ENCODE data around the gene EDN3. TPM values are rescaled to one million over a fixed set of nuclear protein-coding genes. Genes with fewer than 3 reads are reported as not detected.

Gene EDN3
- total RNA-seq, 1 experiment from 2014 or later, result not detected

DNA sequence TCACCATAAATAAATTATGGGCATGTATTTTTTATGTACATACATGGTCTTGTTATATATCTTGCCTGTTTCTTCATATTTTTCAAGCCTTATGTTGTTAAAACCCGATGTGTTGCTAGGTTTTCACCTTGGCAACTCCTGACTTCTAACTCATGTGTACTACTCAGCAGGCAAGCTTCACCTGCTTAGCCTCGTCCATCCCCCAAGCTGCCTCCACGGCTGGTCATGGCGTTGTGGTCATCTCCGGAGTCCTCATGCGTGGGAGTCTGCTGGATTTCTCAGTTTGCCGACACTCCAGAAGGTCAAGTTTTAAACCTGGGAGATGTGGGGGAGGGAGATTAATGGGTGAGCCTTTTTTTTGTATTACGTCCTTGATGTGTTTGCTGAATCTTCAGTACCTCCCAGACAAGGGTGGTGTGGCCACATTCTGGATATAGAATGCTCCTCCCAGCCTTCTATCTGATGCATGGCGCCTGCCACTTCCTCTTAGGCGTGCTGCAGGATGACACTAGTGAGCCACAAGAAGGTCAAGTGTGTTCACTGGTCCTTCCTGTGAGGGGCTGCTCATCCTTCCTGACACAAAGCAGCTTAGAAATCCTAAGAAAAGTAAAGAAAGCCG is 26.6 kb upstream of the EDN3 start:
- H4K20me1 ChIP-seq (ENCODE audit: insufficient read depth), result no peaks in the 10 kb centered on the region
- no peak for DNase-seq (ENCODE audit: low read depth, low spot score)
- ChIA-PET POLR2A (no interaction called here), CTCF (no interaction called here), RAD21 (ENCODE audit: low non-redundant PET in 1 of 2, low total read pairs in 2 of 2, uncharacterized antibody in 2 of 2, unreplicated experiment in 2 of 2) (no interaction called here)
- no peak for TF ChIP-seq ELF1 (IDR thresholded peaks at IDR 0.05; ENCODE audit: borderline replicate concordance, low read depth)
- TF ChIP-seq CEBPB (IDR thresholded peaks at IDR 0.05; ENCODE audit: low read depth), result no peak
- no peak for TF ChIP-seq YY1 (IDR thresholded peaks at IDR 0.05; ENCODE audit: extremely low read depth, insufficient replicate concordance, low read depth, low read length)
- TF ChIP-seq EZH2 (IDR thresholded peaks at IDR 0.05), result peak; percentile 59; the same call in 1 of the 2 replicates
- no peaks in the 10 kb centered on the region for H3K36me3 ChIP-seq (ENCODE audit: control insufficient read depth in 1 of 2, insufficient read depth in 2 of 2, low read length in 2 of 2)
- no peak overlapping the region for H3K4me3 ChIP-seq (replicated peaks in 1 of 2; ENCODE audit: low read depth in 1 of 2, low read length in 2 of 2)
- H2AFZ ChIP-seq (ENCODE audit: low read depth, low read length, poor library complexity, severe bottlenecking), result no peak overlapping the region
- no peaks in the 10 kb centered on the region for H3K9me2 ChIP-seq (ENCODE audit: insufficient read depth)
- H3K9ac ChIP-seq (ENCODE audit: low read length), result no peak overlapping the region
- no peaks in the 10 kb centered on the region for H3K4me1 ChIP-seq (ENCODE audit: control insufficient read depth in 1 of 2, insufficient read depth in 2 of 2, low read length in 2 of 2)
- H3K27me3 ChIP-seq (ENCODE audit: insufficient read depth, low read length), result peaks cover 77% of the 10 kb centered on the region
- no peaks in the 10 kb centered on the region for H3K79me2 ChIP-seq (ENCODE audit: insufficient read depth, low read length)
- H3K9me3 ChIP-seq (ENCODE audit: control insufficient read depth in 1 of 2, insufficient read depth in 1 of 2, low read depth in 1 of 2, low read length in 2 of 2), result no peaks in the 10 kb centered on the region
- intact Hi-C loops (cut with micrococcal nuclease), result no loop called here
- ATAC-seq, result no peak
- H3K27ac ChIP-seq (ENCODE audit: low read depth, low read length), result no peak overlapping the region
- H3K4me2 ChIP-seq (ENCODE audit: low read length), result no peak overlapping the region
- BruUV-seq (replicated peaks), result no TSS peak

DNA sequence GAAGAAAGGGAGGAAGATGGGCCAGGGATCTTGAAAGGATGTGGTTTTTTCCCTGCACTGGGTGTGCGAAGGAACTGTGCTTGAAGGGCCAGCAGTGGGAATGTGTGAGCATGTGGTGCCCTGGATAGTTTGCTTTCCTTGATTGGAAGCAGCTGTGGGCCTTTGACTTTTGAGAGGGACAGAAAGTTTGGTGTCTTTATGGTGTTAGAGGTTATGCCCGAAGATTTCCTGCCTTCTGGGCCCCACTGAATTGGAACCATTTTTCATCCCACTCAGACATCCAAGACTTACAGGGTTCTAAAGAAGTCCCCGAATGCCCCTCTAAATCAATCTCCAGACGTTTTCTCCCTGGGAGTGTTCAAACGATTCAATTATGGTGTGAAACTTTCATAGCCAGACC is 23.5 kb upstream of the EDN3 start:
- Histone ChIP-seq H3K9ac (ENCODE audit: low read length) (no peak overlapping the region), H3K36me3 (ENCODE audit: control insufficient read depth in 1 of 2, insufficient read depth in 2 of 2, low read length in 2 of 2) (no peaks in the 10 kb centered on the region), H3K27ac (ENCODE audit: low read depth, low read length) (no peak overlapping the region), H3K4me2 (ENCODE audit: low read length) (no peak overlapping the region), H3K27me3 (ENCODE audit: insufficient read depth, low read length) (peaks cover 78% of the 10 kb centered on the region), H4K20me1 (ENCODE audit: insufficient read depth) (no peaks in the 10 kb centered on the region), H3K9me2 (ENCODE audit: insufficient read depth) (no peaks in the 10 kb centered on the region), H3K4me3 (replicated peaks in 1 of 2; ENCODE audit: low read depth in 1 of 2, low read length in 2 of 2) (no peak overlapping the region), H3K4me1 (ENCODE audit: control insufficient read depth in 1 of 2, insufficient read depth in 2 of 2, low read length in 2 of 2) (no peaks in the 10 kb centered on the region), H3K9me3 (ENCODE audit: control insufficient read depth in 1 of 2, insufficient read depth in 1 of 2, low read depth in 1 of 2, low read length in 2 of 2) (no peaks in the 10 kb centered on the region), H2AFZ (ENCODE audit: low read depth, low read length, poor library complexity, severe bottlenecking) (no peak overlapping the region), H3K79me2 (ENCODE audit: insufficient read depth, low read length) (no peaks in the 10 kb centered on the region)
- TF ChIP-seq, protein P1, sequence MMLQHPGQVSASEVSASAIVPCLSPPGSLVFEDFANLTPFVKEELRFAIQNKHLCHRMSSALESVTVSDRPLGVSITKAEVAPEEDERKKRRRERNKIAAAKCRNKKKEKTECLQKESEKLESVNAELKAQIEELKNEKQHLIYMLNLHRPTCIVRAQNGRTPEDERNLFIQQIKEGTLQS (IDR thresholded peaks at IDR 0.05), result no peak
- ATAC-seq (no peak), DNase-seq (ENCODE audit: low read depth, low spot score) (no peak)
- POLR2A ChIA-PET, result no interaction called here
- intact Hi-C loops (cut with micrococcal nuclease), result no loop called here
- RAD21 ChIA-PET (ENCODE audit: low non-redundant PET in 1 of 2, low total read pairs in 2 of 2, uncharacterized antibody in 2 of 2, unreplicated experiment in 2 of 2), result no interaction called here
- no TSS peak for BruUV-seq (replicated peaks)
- CTCF ChIA-PET, result no interaction called here

Data from HCT116 (cell line).